ENCODE results near the gene TTC27. TPM values are rescaled to one million over a fixed set of nuclear protein-coding genes. Genes with fewer than 3 reads are reported as not detected.
"Not testable (repeated sequence)": the region's sequence is repeated elsewhere in the genome, so short reads cannot be mapped to it uniquely, and the experiment has no call there.

Gene TTC27
- total and polyA plus RNA-seq, 5 experiments from 2014 or later, result 19.5 to 29.1 (median 24.8) TPM

DNA sequence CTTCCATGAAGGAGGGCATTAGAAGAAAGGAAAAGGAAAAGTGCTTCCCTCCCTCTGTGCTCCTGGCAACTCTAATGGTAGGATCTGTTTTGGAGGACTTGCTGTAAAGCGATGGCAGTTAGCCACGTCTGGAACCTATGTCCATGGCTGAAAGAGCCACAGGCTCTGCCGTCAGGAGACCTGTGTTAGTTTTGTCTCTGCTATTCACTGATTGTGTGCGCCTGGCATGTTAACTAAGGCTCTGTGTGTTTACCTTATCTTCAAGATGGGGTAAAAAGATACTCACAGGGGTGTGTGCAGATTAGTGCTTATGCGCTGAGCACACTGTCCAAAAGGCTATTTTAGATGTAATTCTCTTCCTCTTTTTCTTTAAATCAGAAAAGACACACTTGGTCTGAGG, 209.1 kb downstream of the TTC27 start:
- peaks cover 0 to 21% (median 10%) of the 10 kb centered on the region in 9 donors for H3K9me3 Mint-ChIP-seq
- H3K4me1 Mint-ChIP-seq, result peaks cover 0 to 7% (median 4%) of the 10 kb centered on the region in 4 donors
- no peak for DNase-seq
- no peak for ATAC-seq
- no peaks in the 10 kb centered on the region for H3K36me3 Mint-ChIP-seq
- POLR2A ChIA-PET, result no interaction called here
- H3K27ac Mint-ChIP-seq, result no peak overlapping the region
- H3K4me3 Mint-ChIP-seq, result no peak overlapping the region
- H3K27me3 Mint-ChIP-seq, result peaks cover 0 to 3% (median 0%) of the 10 kb centered on the region in 5 donors

DNA sequence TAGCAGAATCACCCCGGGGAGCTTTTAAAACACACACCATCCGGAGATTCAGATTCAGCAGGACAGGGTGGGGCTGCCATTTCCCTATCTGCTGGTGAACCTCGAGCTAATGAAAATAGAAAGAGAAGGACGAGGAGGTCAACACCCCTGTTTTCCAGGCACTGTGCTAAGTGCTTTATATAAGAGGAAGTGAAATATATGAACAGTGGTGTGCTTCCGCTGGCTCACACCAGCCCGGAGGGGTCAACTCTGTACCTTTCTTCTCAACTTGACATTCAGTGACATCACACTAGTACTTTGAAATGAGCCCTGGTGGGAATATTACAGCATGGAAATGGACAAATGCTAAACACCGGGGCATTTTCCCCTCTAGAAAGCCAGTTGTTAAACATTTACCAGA, 210.6 kb downstream of the TTC27 start:
- Mint-ChIP-seq H3K4me1 (peaks cover 0 to 7% (median 4%) of the 10 kb centered on the region in 4 donors), H3K9me3 (peaks cover 0 to 10% (median 7%) of the 10 kb centered on the region in 9 donors), H3K27me3 (peaks cover 0 to 3% (median 0%) of the 10 kb centered on the region in 5 donors), H3K4me3 (no peak overlapping the region), H3K27ac (no peak overlapping the region), H3K36me3 (peaks cover 0 to 2% (median 0%) of the 10 kb centered on the region in 3 donors)
- ATAC-seq (no peak), DNase-seq (no peak)
- POLR2A ChIA-PET, result no interaction called here

DNA sequence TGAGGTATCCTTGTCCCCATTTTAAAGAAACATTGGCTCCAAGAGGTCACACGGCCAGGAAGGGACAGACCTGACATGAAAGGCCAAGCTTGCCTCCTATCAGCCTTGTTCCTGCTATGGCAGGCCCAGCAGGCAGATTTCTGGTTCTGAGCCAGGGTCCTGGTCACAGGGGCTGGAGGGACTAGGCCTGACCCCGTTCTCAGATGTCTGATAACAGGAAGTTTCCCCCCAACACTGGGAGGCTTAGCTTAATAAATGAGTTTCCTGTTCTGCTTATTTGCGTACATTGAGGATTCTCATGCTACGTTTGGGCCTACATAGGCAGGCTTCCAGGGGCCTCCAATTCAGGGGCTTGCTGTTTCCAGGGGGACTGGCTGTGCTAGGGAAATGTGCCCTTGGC, 211.1 kb downstream of the TTC27 start:
- peaks cover 0 to 7% (median 4%) of the 10 kb centered on the region in 4 donors for H3K4me1 Mint-ChIP-seq
- no peak overlapping the region for H3K27ac Mint-ChIP-seq
- POLR2A ChIA-PET, result no interaction called here
- peaks cover 0 to 2% (median 0%) of the 10 kb centered on the region in 3 donors for H3K36me3 Mint-ChIP-seq
- peaks cover 0 to 3% (median 0%) of the 10 kb centered on the region in 5 donors for H3K27me3 Mint-ChIP-seq
- no peak for DNase-seq
- no peak overlapping the region for H3K4me3 Mint-ChIP-seq
- no peak for ATAC-seq
- H3K9me3 Mint-ChIP-seq, result peaks cover 0 to 10% (median 4%) of the 10 kb centered on the region in 9 donors

DNA sequence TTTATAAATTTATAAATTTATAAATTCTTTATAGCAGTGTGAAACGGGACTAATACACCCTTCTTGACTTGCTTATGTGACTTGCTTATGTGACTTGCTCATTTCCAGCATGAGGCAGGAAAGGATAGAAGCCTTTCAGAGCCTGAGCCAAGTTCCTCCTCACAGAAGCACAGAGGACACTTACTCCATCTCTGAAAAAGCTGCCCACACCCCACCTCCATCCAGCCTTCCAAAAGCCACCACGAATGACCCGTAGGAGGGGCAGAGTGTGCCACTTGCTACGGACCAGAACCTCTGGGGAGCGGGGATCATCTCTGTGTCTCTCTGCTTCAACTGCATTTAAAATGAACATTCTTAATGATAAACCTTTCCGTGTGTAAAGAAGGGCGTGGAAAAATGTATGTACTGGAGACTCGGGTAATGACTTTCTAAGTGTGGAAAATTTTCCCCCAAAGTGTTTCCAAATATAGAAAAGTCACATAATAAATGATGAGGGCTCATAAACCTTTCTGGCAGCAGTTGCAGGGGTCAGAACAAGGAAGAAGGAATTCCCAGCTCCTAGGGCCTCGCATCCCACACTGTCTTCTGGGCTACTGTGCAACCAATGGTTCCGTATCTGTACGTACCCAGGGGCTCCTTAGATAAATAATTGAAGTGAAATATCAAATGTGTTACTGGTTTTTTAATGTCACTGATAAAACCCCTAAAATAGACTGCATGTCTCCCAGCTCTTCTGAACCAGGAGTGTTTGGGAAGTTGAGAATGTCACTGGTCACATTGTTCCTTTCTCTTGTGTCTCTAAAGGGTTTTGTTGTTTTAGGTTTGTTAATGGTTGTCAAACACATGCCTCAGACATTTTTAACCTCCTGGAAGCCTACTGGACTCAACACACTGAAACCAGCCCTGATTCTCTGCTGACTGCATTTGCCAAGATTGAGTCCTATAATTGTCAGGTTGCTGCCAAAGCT, 214.4 kb downstream of the TTC27 start:
- ATAC-seq (no peak), DNase-seq (no peak)
- H3K27ac Mint-ChIP-seq, result no peak overlapping the region
- no peaks in the 10 kb centered on the region for H3K4me1 Mint-ChIP-seq
- POLR2A ChIA-PET, result no interaction called here
- H3K27me3 Mint-ChIP-seq, result peaks cover 0 to 3% (median 0%) of the 10 kb centered on the region in 5 donors
- H3K9me3 Mint-ChIP-seq, result peaks cover 0 to 12% (median 0%) of the 10 kb centered on the region in 9 donors
- peaks cover 0 to 5% (median 4%) of the 10 kb centered on the region in 3 donors for H3K36me3 Mint-ChIP-seq
- no peak overlapping the region for H3K4me3 Mint-ChIP-seq

DNA sequence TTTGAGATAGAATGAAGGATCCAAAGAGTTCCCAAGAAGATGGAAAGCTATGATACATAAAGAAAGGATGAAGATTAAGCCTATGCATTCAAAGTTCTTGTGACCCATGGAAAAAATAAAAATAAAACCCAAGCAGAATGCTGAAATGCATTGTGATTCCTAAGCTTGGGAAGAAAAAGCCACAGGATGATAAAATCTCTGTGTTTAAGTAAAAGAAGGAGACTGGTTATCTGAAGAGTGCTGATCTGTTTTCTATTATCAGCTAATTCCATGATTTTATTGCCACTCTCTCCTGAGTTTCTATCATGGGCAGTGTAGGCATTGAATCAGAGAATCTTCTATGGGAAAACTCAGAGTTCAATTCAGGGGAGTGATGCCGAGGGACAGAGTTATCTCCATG, 215.8 kb downstream of the TTC27 start:
- H3K4me1 Mint-ChIP-seq, result no peaks in the 10 kb centered on the region
- H3K27me3 Mint-ChIP-seq, result peaks cover 2 to 12% (median 3%) of the 10 kb centered on the region in 5 donors
- ATAC-seq (no peak), DNase-seq (no peak)
- peaks cover 0 to 12% (median 0%) of the 10 kb centered on the region in 9 donors for H3K9me3 Mint-ChIP-seq
- no peak overlapping the region for H3K4me3 Mint-ChIP-seq
- H3K36me3 Mint-ChIP-seq, result peaks cover 0 to 5% (median 4%) of the 10 kb centered on the region in 3 donors
- no peak overlapping the region for H3K27ac Mint-ChIP-seq
- POLR2A ChIA-PET, result no interaction called here

DNA sequence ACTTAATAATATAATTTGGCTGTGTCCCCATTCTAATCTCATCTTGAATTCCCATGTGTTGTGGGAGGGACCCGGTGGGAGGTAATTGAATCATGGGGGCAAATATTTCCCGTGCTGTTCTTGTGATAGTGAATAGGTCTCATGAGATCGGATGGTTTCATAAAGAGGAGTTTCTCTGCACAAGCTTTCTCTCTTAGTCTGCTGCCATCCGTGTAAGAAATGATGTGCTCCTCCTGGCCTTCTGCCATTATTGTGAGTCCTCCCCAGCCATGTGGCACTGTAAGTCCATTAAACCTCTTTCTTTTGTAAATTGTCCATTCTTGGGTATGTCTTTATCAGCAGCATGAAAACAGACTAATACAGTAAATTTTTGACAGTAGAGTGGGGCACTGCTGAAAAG, 216.4 kb downstream of the TTC27 start:
- ATAC-seq (no peak), DNase-seq (no peak)
- POLR2A ChIA-PET, result no interaction called here
- Mint-ChIP-seq H3K4me1 (no peaks in the 10 kb centered on the region), H3K9me3 (peaks cover 0 to 12% (median 0%) of the 10 kb centered on the region in 9 donors), H3K4me3 (no peak overlapping the region), H3K27ac (no peak overlapping the region), H3K36me3 (peaks cover 0 to 5% (median 4%) of the 10 kb centered on the region in 3 donors), H3K27me3 (peaks cover 2 to 12% (median 3%) of the 10 kb centered on the region in 5 donors)

DNA sequence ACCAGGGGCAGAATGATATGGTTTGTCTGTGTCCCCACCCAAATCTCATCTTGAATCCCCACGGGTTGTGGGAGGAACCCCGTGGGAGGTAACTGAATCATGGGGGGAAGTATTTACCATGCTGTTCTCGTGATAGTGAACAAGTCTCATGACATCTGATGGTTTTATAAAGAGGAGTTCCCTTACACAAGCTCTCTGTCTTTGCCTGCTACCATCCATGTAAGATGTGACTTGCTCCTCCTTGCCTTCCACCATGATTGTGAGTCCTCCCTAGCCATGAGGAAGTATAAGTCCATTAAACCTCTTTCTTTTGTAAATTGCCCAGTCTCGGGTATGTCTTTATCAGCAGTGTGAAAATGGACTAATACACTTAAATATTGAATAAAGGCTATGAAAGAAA, 218.4 kb downstream of the TTC27 start:
- peaks cover 0 to 12% (median 0%) of the 10 kb centered on the region in 9 donors for H3K9me3 Mint-ChIP-seq
- H3K4me1 Mint-ChIP-seq, H3K4me3 Mint-ChIP-seq, H3K36me3 Mint-ChIP-seq, H3K27ac Mint-ChIP-seq, DNase-seq, POLR2A ChIA-PET, ATAC-seq: not testable (repeated sequence)
- peaks cover 3 to 12% (median 4%) of the 10 kb centered on the region in 5 donors for H3K27me3 Mint-ChIP-seq

DNA sequence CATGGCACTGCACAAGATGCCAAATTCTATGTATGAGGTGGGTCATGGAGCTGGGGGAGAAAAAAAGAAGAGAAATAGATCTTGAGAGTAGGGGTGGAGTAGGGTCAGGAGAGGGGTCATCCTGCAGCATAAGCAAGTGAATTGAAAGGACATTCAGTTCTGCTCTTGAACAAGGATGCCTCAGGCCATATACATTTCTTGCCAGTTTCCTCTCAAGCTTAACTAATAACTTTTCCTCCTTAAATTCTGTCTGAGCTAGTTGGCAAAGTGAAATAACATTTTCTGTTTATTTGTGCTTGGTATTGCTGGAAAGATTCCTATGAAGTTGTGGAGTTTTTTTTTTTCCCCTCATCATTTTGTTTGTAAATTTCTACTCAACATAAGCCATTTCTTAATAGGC, 219.9 kb downstream of the TTC27 start:
- POLR2A ChIA-PET, result no interaction called here

DNA sequence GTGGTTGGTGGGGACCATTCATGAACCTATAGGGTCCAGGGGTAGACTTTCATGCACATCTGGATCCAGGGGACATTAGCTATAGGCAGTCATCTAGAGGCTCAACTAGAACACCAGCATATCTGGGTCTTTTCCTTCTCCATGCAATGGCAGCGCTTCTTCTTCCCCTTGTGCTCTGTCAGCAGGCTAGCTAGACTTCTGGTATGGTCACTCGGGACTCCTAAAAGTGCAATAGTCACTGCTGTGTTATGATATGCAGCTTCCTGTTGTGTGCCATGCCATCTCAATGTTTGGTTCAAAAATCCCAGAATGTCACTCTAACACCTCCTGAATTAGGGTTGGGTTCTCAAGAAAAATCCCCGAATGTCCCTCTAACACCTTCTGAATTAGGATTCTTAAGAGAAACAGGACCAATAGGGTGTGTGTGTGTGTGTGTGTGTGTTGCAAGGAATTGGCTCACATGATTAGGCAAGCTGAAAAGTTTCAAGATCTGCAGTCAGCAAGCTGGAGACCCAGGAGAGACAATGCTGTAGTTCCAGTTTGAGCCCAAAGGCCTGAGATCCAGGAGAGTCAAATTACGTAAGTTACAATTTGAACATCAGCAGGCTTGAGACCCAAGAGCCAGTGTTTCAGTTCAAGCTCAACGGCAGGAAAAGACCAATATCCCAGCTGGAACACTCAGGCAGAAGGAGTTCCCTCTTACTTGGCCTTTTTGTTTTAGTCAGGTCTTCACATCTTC, 221.8 kb downstream of the TTC27 start:
- H3K36me3 Mint-ChIP-seq, result peaks cover 0 to 1% (median 0%) of the 10 kb centered on the region in 3 donors
- POLR2A ChIA-PET, result no interaction called here
- H3K27me3 Mint-ChIP-seq, result peaks cover 5 to 21% (median 9%) of the 10 kb centered on the region in 5 donors
- ATAC-seq (no peak), DNase-seq (no peak)
- no peak overlapping the region for H3K27ac Mint-ChIP-seq
- H3K4me1 Mint-ChIP-seq, result no peaks in the 10 kb centered on the region
- peaks cover 0 to 12% (median 0%) of the 10 kb centered on the region in 9 donors for H3K9me3 Mint-ChIP-seq
- no peak overlapping the region for H3K4me3 Mint-ChIP-seq

More for the DNA sequence above, 219.9 kb downstream of the TTC27 start:
- peaks cover 3 to 12% (median 4%) of the 10 kb centered on the region in 5 donors for H3K27me3 Mint-ChIP-seq
- no peaks in the 10 kb centered on the region for H3K4me1 Mint-ChIP-seq
- DNase-seq, result no peak
- H3K9me3 Mint-ChIP-seq, result peaks cover 0 to 12% (median 0%) of the 10 kb centered on the region in 9 donors
- no peak for ATAC-seq
- no peak overlapping the region for H3K4me3 Mint-ChIP-seq
- H3K36me3 Mint-ChIP-seq, result peaks cover 0 to 5% (median 4%) of the 10 kb centered on the region in 3 donors
- H3K27ac Mint-ChIP-seq, result no peak overlapping the region

DNA sequence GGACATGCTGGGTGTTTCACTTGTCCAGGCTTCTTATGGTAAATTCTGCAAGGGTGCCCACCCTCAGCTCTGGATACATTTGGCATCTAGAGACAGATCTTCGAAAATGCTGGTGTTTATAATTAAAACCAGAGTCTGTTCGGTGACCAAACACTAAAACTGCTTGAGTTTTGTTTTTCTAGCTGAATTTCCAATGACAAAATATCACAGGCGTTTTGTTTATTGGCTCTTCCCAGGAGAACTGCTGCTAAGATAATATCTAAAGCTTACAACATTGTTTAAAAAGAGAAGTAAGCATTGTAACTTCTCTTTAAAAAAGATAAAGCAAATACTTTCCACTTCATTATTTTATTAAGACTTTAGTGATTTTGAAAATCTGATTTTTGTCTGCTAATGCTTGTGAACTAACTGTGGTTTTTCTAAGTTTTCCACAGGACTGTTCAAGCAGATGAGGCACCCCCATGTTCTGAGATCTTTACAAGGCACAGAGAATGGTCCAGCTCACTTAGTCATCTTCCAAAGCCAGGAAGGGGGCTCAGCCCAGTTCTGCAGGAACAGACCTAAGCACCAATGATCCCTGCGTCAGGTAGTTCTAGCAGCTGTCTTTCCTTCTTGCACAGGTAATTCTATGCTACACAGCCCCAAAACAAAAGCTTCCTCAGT, 224.1 kb downstream of the TTC27 start:
- no peak overlapping the region for H3K27ac Mint-ChIP-seq
- peaks cover 8 to 40% (median 9%) of the 10 kb centered on the region in 5 donors for H3K27me3 Mint-ChIP-seq
- no peaks in the 10 kb centered on the region for H3K4me1 Mint-ChIP-seq
- no peak overlapping the region for H3K4me3 Mint-ChIP-seq
- H3K36me3 Mint-ChIP-seq, result no peaks in the 10 kb centered on the region
- POLR2A ChIA-PET, result interaction anchor here (0.5 kb wide), 1 partner anchor 36 kb away, joined by 4 read pairs; no protein-coding TSS in a partner anchor
- no peaks in the 10 kb centered on the region for H3K9me3 Mint-ChIP-seq
- ATAC-seq (no peak), DNase-seq (no peak)

DNA sequence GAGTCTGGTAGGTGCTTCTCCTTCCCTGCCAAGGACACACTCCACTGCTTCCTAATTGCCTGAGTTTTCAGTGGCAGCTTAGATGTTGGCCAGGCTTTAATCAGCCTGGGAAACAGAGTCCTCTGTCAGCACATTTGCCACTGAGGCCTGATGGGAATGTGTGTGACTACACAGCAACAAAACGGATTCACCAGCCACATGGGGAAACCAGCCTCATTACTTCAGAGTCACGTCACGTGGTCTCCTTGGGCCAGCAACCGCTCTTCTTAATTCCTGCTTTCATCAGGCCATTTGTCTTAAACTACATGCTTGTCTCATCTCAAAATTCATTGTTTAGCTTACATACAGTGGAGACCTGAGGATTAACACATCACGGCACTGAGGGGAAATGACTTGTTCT, 225.0 kb downstream of the TTC27 start:
- Mint-ChIP-seq H3K27me3 (peaks cover 5 to 31% (median 9%) of the 10 kb centered on the region in 5 donors), H3K36me3 (no peaks in the 10 kb centered on the region), H3K9me3 (no peaks in the 10 kb centered on the region), H3K4me1 (no peaks in the 10 kb centered on the region), H3K27ac (no peak overlapping the region), H3K4me3 (no peak overlapping the region)
- DNase-seq, result no peak
- POLR2A ChIA-PET, result no interaction called here
- no peak for ATAC-seq

DNA sequence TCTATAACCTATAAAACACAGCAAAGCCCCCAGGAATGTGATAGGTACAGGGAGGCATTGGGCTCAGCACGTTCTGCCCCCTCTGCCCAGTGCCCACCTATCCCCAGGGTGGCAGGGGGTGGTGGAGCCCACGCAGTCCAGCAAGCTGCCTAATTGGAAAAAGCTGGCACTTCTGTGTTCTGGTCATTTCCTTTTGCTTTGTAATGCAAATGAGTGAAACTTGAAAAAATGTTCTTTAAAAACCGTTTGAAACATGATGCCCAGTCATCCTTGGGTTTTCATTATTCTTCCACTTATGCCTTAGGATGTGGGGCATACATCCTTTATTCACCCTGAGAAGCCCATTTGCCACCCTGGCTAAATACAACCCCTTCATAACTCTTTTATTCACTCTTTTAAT, 229.0 kb downstream of the TTC27 start:
- Mint-ChIP-seq H3K27ac (no peak overlapping the region), H3K4me3 (no peak overlapping the region), H3K27me3 (peaks cover 5 to 28% (median 11%) of the 10 kb centered on the region in 5 donors), H3K4me1 (no peaks in the 10 kb centered on the region), H3K9me3 (no peaks in the 10 kb centered on the region), H3K36me3 (no peaks in the 10 kb centered on the region)
- POLR2A ChIA-PET, result no interaction called here
- DNase-seq (no peak), ATAC-seq (no peak)
